GM12878 (cell line): ENCODE measurements around the gene HDAC9. TPM values are rescaled to one million over a fixed set of nuclear protein-coding genes. Genes with fewer than 3 reads are reported as not detected.

Experiments used
- ATAC-seq: fragments of 200-7000 bp; cut with Tn5 transposase; 3 replicates; pipeline ENCODE4 v1.9.1; 2020; ENCODE audit warnings: mild to moderate bottlenecking, moderate library complexity
- BruUV-seq: library from RNA; stranded (reverse); fragments of 400-500 nt; replicated peaks from 2 replicates; lab custom pipeline; 2021; lab: Mats Ljungman, UMichigan
- CTCF ChIA-PET: fragments of 300-600 bp; sonication (Branson Sonifier 250); formaldehyde crosslinking; extraction: SDS; loops from one replicate; lab custom pipeline; 2021; ENCODE audit warnings: inconsistent platforms; lab: Yijun Ruan, JAX
- POLR2A ChIA-PET: fragments of 350-600 bp; formaldehyde crosslinking; extraction: SDS; loops from one replicate; lab custom pipeline; 2021; ENCODE audit warnings: inconsistent platforms; lab: Charles Lee
- RAD21 ChIA-PET: fragments of 300-600 bp; sonication (Branson Sonifier 250); formaldehyde crosslinking; loops from one replicate; lab custom pipeline; 2023; ENCODE audit warnings: antibody characterized with exemption; ENCODE audit not compliant: unreplicated experiment; lab: Charles Lee
- SMC1A ChIA-PET: fragments of 300-600 bp; sonication (Branson Sonifier 250); formaldehyde crosslinking; loops from one replicate; lab custom pipeline; 2023; ENCODE audit not compliant: unreplicated experiment, uncharacterized antibody; lab: Charles Lee
- DNase-seq: peaks from one replicate; pipeline ENCODE4 v3.0.0-alpha.2; 2011; ENCODE audit warnings: low read depth, low spot score
- FAIRE-seq: peaks from 3 replicates; lab custom pipeline; 2011; peaks lifted over from hg19 to GRCh38; lab: Jason Lieb, UNC
- H2AFZ ChIP-seq: 2 replicates; pipeline ENCODE4 v1.6.0; 2011; ENCODE audit warnings: low read depth, low read length, control low read depth; ENCODE audit not compliant: control insufficient read depth
- H3K27ac ChIP-seq: 2 replicates; pipeline ENCODE4 v1.5.1; 2011; ENCODE audit warnings: control low read depth; ENCODE audit not compliant: control insufficient read depth, insufficient read depth
- H3K27me3 ChIP-seq, 2 experiments: replicated peaks in 1 of 2; 2 replicates each; pipeline versions ENCODE4 v1.6.0 to v1.6.1; 2011; ENCODE audit warnings: low read length in 1 of 2; ENCODE audit not compliant: control insufficient read depth in 2 of 2, insufficient read depth in 2 of 2
- H3K36me3 ChIP-seq, 2 experiments: 2 replicates each; pipeline ENCODE4 v1.5.1; 2011; ENCODE audit warnings: low read length in 1 of 2; ENCODE audit not compliant: control insufficient read depth in 2 of 2, insufficient read depth in 2 of 2
- H3K4me1 ChIP-seq: 2 replicates; pipeline ENCODE4 v1.6.1; 2011; ENCODE audit warnings: mild to moderate bottlenecking, low read length, moderate library complexity, mixed read lengths; ENCODE audit not compliant: control insufficient read depth, insufficient read depth
- H3K4me2 ChIP-seq: 2 replicates; pipeline ENCODE4 v1.6.0; 2011; ENCODE audit warnings: control low read depth; ENCODE audit not compliant: control insufficient read depth, insufficient read depth
- H3K4me3 ChIP-seq: fragments of 200-600 bp; sonication (generic); 2 replicates; pipeline ENCODE4 v1.5.1; 2016
- H3K79me2 ChIP-seq: 2 replicates; pipeline ENCODE4 v1.6.0; 2011; ENCODE audit warnings: low read length; ENCODE audit not compliant: control insufficient read depth, insufficient read depth
- H3K9ac ChIP-seq: 2 replicates; pipeline ENCODE4 v1.8.0; 2011; ENCODE audit warnings: low read length, control low read depth, mixed read lengths; ENCODE audit not compliant: control insufficient read depth, insufficient read depth
- H3K9me3 ChIP-seq: replicated peaks from 3 replicates; pipeline ENCODE4 v1.5.1; 2011; ENCODE audit warnings: mild to moderate bottlenecking, low read length; ENCODE audit not compliant: control insufficient read depth, insufficient read depth
- H4K20me1 ChIP-seq: 2 replicates; pipeline ENCODE4 v1.6.0; 2011; ENCODE audit not compliant: control insufficient read depth, insufficient read depth
- BRCA1 ChIP-seq: IDR thresholded peaks from 2 replicates; pipeline ENCODE4 v1.6.1; 2011; ENCODE audit warnings: low read depth, low read length, improper control_type of control experiment
- CHD1 ChIP-seq: IDR thresholded peaks from 2 replicates; pipeline ENCODE4 v1.6.1; 2012; ENCODE audit warnings: low read depth, low read length, improper control_type of control experiment
- CHD4 ChIP-seq: fragments of 200-600 bp; sonication (generic); IDR thresholded peaks from 2 replicates; pipeline ENCODE4 v1.6.1; 2016; ENCODE audit warnings: mild to moderate bottlenecking
- E2F4 ChIP-seq: IDR thresholded peaks from 2 replicates; pipeline ENCODE4 v1.6.1; 2012; ENCODE audit warnings: low read depth, low read length, improper control_type of control experiment
- E2F8 ChIP-seq: fragments of 450-650 bp; IDR thresholded peaks from 2 replicates; pipeline ENCODE4 v1.6.1; 2018; ENCODE audit warnings: mild to moderate bottlenecking, low read depth, moderate library complexity; ENCODE audit not compliant: partially characterized antibody
- FOS ChIP-seq: IDR thresholded peaks from 3 replicates; pipeline ENCODE4 v1.6.1; 2011; ENCODE audit warnings: borderline replicate concordance; ENCODE audit not compliant: insufficient read length; ENCODE audit errors: extremely low read depth
- HSF1 ChIP-seq: fragments of 150-350 bp; IDR thresholded peaks from 2 replicates; pipeline ENCODE4 v1.6.1; 2014; ENCODE audit warnings: mild to moderate bottlenecking, low read depth, low read length
- MEF2A ChIP-seq: IDR thresholded peaks from 2 replicates; pipeline ENCODE4 v1.6.1; 2011; ENCODE audit warnings: low read depth, mild to moderate bottlenecking, low read length, moderate library complexity; ENCODE audit not compliant: insufficient read depth
- POU2F2 ChIP-seq: IDR thresholded peaks from 3 replicates; pipeline ENCODE4 v1.6.1; 2011; ENCODE audit warnings: low read depth, mild to moderate bottlenecking, low read length, borderline replicate concordance
- RFX5 ChIP-seq: IDR thresholded peaks from 2 replicates; pipeline ENCODE4 v1.6.1; 2011; ENCODE audit warnings: low read depth, low read length, improper control_type of control experiment
- RUNX3 ChIP-seq: IDR thresholded peaks from 2 replicates; pipeline ENCODE4 v1.6.1; 2012; ENCODE audit warnings: low read length, inconsistent platforms
- TARDBP ChIP-seq: IDR thresholded peaks from 2 replicates; pipeline ENCODE4 v1.6.1; 2016; ENCODE audit warnings: borderline replicate concordance
- TCF7 ChIP-seq: IDR thresholded peaks from 2 replicates; pipeline ENCODE4 v1.6.1; 2014; ENCODE audit warnings: antibody characterized with exemption, borderline replicate concordance
- WGBS: methylation state at CpG from one replicate; pipeline ENCODE4 v1.1.6; 2016; ENCODE audit warnings: low lambda C conversion rate; ENCODE audit not compliant: insufficient replicate concordance, insufficient coverage; ENCODE audit errors: missing lambda C conversion rate; 5-methylcytosine and 5-hydroxymethylcytosine counted together
- in situ Hi-C: fragments of 300-500 bp; cut with MboI; formaldehyde crosslinking; loops from 9 replicates; pipeline ENCODE4 v1.14.3; 2018; ENCODE audit warnings: mixed read lengths
- intact Hi-C: fragments of 100-400 bp; cut with micrococcal nuclease; formaldehyde crosslinking; loops from one replicate; pipeline ENCODE4 v1.14.2; 2022; ENCODE audit not compliant: unreplicated experiment
- polyA plus RNA-seq, 11 experiments: library from polyadenylated mRNA; depleted of rRNA in 4 of 11; unstranded in 6 of 11; stranded (reverse) in 5 of 11; fragments of >200 nt; fragmentation: Nextera tagmentation in 4 of 11; fragmentation: Illumina TruSeq in 1 of 11; extraction: Ambion mirVana in 4 of 11; extraction: Trizol in 1 of 11; gene quantifications; 1 replicate in 1 of 11; 2 replicates in 10 of 11; pipeline versions ENCODE4 v1.2.1 to v1.2.3, GENCODE V29; 2011 to 2016; ENCODE audit warnings: inconsistent platforms in 2 of 11, missing spikeins in 2 of 11, low read depth in 1 of 11
- total RNA-seq, 4 experiments: library from RNA; depleted of rRNA in 3 of 4; stranded (reverse); fragments of >200 nt in 3 of 4; fragmentation: Illumina TruSeq in 1 of 4; extraction: Trizol in 1 of 4; gene quantifications; 2 replicates each; pipeline versions ENCODE4 v1.2.1 to v1.2.3, GENCODE V29; 2013 to 2021

The HDAC9 gene
- total and polyA plus RNA-seq, 10 of the 15 experiments (the other 5 are each of a cell fraction or from before 2014, with no cell fraction given): 0.73 to 12.8 (median 0.92) TPM

- no peaks in the 10 kb centered on the region for H3K79me2 ChIP-seq
- H3K27me3 ChIP-seq: no peaks in the 10 kb centered on the region
- in situ Hi-C loops: no loop called here
- 35% methylated on average over 2 of the region's 2 CpGs for WGBS
- intact Hi-C loops: no loop called here
- no peak overlapping the region for H2AFZ ChIP-seq
- ChIA-PET RAD21 (no interaction called here), SMC1A (no interaction called here), CTCF (no interaction called here), POLR2A (no interaction called here)
- H4K20me1 ChIP-seq: no peaks in the 10 kb centered on the region
- H3K4me3 ChIP-seq: no peak overlapping the region
- H3K4me2 ChIP-seq: no peak overlapping the region
- no peaks in the 10 kb centered on the region for H3K9me3 ChIP-seq
- H3K36me3 ChIP-seq: no peaks in the 10 kb centered on the region
- no peak for TF ChIP-seq FOS
- no peak for TF ChIP-seq MEF2A
- no peak for TF ChIP-seq E2F8
- no peak for TF ChIP-seq CHD4
- no peak for TF ChIP-seq TCF7
- TF ChIP-seq POU2F2: no peak
- TF ChIP-seq E2F4: no peak
- no peak for TF ChIP-seq RUNX3
- TF ChIP-seq BRCA1: no peak
- no peak for TF ChIP-seq TARDBP
- no peak for TF ChIP-seq RFX5
- TF ChIP-seq HSF1: no peak
- TF ChIP-seq CHD1: no peak
- BruUV-seq: no TSS peak
- H3K9ac ChIP-seq: no peak overlapping the region
- no peaks in the 10 kb centered on the region for H3K4me1 ChIP-seq
- FAIRE-seq (no peak), ATAC-seq (no peak), DNase-seq (no peak)
- no peak overlapping the region for H3K27ac ChIP-seq
These were observed 444.4 kb downstream of the HDAC9 start for GRCh38 chr7:18939771-18940592.
